ENCODE measurements around the gene KIRREL3.

KIRREL3 gene

DNA sequence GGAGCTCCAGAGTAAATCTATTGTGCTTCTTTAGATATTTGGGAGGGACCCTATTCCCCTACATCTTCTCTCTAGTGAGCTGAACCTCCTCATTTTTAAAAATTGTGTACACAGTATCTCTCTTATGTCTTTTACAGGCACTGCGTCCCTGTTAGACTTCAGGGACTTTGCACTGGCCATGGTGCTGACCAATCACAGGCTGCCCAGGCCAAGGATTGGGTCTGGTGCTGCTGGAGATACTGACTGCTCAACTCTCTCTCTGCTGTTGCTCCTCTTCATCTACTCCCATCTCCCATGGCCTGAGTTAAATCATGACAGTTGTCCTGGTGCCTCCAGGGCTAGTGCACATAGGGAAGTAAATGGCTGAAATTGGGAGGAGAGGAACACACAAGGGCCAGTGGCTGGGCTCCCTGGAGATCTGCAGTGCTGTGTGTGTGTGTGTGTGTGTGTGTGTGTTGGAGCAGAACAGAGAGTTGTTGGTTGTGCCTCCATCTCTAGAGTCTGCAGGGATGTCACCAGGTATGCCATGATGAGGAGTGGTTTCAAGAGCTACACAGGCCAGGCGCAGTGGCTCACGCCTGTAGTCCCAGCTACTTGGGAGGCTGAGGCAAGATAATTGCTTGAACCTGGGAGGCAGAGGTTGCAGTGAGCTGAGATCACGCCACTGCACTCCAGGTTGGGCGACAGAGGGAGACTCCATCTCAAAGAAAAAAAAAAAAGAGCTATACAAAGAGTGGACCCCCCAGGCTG, 489.8 kb downstream of the KIRREL3 start:
- DNase-seq (ENCODE audit: low spot score) = no peak

DNA sequence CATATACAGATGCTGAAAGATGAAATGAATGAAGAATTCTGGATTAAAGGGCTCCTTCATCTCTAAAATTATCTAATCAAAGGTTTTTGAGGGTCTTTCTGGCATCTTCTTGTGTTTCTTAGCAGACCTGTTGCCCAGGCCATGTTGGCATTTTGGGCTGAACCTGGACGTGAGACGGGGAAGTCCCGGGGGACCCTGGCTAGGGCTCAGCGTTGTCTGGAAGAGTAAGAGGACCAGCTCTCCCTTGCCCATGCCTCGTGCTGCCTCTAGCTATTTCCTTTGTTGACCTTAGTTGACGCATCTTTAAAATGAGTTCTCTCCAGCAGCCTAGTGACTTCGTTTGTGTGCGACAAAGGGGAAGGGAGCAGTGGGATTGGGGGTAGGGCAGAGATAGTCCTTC, 492.9 kb downstream of the KIRREL3 start:
- no peak for DNase-seq (ENCODE audit: low spot score)

DNA sequence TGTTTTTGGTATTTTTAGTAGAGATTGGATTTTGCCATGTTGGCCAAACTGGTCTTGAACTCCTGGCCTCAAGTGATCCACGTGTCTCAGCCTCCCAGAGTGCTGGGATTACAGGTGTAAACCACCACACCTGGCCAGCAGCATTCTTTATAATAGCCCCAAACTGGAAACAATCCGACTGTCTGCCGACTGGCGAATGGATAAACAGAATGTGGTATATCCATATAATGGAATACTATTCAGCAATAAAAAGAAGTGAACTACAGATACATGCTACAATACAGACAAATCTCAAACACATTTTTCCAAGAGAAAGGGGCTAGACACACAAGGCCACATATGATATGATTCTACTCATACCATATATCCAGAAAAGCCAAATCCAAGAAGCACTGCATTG, 493.8 kb downstream of the KIRREL3 start:
- DNase-seq (ENCODE audit: low spot score) = no peak

DNA sequence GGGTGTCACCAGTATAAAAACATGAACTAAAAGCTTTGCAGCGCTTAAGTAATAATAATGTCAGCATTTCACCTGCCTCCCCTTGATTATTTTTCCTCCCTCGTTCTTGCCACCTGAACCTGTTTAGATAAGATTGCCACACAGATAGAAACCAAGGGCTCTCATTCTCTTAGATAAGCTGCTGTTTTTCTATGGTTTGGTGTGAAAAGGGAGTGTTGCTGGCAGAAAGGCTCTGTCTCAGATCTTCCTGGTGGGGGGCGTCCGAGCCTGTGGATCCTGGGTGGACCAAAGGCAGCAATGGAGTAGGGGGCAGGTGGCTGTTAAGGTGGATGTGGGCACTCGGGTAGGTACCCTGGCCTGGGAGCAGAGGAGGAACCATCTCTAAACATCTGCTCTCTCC, 497.6 kb downstream of the KIRREL3 start:
- DNase-seq (ENCODE audit: low spot score) = no peak

DNA sequence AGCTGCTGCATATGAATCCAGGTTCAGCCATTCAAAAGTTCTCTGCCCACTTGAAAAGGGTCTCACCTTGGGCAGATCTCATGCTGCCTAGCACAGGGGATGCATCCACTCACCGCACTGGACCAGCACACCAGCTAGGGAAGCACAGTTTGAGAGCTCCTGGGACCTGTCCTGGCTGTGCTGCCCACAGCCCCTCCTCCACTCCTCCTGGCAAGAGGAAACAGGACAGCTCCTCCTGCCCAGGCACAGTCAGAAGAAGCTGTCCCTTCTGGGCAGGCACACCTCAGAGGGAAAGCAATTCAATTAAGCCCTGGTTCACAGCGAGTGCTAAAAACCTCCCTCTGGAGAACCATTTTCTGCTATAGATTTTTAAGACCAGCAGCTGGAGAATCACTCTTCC, 498.4 kb downstream of the KIRREL3 start:
- DNase-seq (ENCODE audit: low spot score) = no peak

DNA sequence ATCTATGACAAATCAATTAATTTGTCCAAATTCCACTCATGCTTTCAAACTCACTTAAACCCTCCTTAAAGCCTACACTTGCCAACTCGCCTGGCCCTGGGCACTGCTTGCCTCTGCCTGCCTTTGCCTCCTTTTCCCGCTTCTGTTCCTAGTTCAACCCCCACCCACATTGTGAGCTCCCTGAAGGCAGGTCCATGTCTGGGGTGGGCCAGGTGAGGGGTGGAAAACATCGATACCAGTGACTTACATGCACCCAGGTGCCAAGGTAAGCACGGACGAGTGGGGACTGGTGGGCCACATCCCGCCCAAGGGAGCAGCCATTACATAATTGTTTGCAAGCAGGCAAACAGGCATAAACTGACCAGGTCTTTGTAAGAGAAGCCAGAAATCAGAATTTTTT, 498.9 kb downstream of the KIRREL3 start:
- no peak for DNase-seq (ENCODE audit: low spot score)

DNA sequence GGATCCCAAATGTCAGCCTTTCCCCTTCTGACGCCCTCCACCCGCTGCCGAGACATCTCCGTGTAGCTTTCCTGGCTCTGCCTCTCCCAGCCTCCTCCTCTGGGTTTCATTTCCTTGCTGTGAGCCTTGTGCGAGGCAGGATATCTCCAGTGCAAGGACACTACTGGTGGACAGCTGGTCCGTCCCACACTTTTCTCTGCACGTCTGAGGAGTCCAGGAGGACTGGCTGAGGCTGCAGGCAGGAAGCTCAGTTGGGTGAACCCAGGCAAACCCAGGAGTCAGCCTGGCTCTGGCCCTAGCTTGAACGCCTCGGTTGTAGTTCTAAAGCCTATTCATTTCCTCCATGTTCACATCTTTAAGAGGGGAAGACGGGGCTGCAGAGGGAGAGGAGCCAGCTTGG, 499.6 kb downstream of the KIRREL3 start:
- DNase-seq (ENCODE audit: low spot score) = no peak

DNA sequence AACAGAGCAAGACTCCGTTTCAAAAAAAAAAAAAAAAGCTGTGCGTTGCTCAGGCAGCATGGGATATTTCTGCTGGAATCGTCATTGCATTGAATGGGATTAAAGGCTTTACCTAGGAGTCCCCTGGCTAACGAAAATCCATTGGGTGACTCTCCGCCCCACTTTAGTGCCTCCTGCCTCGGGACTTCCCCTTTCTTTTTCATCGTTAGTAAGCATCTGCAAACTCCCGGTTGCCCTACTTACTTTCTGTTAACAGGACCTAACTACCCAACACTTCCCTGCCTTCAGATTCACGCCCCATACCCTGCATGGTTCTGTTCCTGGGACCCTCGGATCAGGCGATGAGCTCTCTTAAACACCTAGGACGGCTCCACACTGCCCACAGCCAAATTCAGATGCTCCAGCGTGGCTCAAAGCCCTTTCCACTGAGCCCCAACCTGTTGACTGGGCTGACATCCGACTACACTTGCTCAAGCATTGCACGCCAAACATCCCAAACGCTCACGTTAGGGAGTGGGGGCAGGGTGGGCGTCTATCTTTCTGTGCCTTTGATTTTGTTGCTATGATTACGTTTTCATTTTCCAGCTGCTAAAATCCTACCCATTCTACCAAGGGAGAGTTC, 501.3 kb downstream of the KIRREL3 start:
- no peak for DNase-seq (ENCODE audit: low spot score)

DNA sequence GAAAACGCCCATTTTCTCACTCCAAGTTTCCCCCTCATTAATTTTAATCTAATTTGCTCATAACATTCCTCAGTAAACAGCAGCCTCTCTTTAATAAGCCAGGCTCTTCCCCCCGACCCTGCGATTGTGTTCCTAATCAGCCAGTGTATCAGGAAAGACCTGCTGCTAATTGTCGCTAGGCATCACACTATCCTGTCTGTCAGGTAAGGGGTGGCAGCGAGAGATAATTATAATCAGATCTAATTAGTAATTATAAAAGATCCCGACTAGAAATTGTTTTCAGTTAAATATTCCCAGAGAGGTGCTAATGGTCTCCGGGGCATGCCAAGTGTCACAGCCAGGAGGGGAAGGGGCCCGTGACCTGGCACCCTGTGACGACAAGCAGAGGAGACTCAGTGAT, 502.3 kb downstream of the KIRREL3 start:
- DNase-seq (ENCODE audit: low spot score) = no peak

DNA sequence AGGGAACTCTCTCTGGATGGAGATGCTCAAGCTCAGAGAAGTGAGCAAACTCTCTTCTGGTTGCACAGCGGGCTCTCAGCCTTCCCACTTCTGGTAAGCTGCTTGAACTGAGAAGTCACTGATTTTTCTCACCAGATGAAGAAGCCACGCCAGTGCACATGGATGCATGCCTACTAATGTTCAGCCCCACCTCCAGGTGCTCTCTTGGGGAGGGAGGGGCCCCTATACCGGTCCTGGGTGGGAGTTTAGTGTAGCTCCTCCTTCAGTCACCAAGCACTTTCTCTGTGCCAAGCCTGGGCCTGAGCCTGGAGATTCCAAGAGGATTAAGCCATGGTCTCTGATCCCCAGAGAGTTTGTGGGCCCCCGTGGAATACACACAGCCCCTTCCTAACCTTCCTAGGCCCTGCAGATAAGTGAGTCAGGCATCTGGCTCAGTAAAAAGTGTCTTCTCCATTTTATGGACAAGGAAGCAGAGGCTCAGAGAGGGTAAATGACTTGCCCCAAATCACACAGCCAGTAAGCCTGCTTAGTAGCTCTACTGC, 502.9 kb downstream of the KIRREL3 start:
- no peak for DNase-seq (ENCODE audit: low spot score)

DNA sequence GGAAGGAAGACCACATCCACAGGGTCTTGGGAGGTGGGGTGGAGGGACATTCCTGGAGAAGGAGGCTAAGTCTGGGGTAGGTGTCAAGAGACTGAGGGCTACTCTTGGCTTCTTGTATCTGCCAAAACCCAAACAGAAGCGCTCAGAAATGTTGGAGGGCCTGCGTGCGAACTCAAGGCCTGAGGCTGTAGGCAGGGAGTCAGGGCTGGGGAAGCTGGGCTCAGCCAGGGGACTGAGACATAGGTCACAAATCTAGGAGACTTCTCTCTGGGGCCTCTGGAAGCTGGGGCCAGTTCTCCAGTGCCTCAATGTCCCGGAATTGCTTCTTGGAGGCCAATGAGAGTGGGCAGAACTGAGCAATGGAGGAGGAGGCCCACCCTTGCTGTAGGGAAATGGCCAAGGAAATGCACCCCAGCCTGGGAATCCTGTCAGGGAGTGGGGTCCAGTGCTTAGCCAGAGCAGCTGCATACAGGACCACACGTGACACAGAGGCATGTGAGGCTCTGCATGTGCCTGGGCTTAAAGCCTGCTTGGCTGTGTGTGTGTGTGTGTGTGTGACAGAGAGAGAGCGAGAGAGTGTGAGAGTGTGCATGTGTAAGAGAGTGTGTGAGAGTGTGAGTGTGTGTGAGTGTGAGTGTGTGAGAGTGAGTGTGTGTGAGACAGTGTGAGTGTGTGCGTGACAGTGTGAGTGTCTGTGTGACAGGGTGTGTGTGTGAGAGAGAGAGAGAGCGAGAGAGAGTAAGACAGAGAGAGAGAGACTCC, 503.8 kb downstream of the KIRREL3 start:
- no peak for DNase-seq (ENCODE audit: low spot score)

DNA sequence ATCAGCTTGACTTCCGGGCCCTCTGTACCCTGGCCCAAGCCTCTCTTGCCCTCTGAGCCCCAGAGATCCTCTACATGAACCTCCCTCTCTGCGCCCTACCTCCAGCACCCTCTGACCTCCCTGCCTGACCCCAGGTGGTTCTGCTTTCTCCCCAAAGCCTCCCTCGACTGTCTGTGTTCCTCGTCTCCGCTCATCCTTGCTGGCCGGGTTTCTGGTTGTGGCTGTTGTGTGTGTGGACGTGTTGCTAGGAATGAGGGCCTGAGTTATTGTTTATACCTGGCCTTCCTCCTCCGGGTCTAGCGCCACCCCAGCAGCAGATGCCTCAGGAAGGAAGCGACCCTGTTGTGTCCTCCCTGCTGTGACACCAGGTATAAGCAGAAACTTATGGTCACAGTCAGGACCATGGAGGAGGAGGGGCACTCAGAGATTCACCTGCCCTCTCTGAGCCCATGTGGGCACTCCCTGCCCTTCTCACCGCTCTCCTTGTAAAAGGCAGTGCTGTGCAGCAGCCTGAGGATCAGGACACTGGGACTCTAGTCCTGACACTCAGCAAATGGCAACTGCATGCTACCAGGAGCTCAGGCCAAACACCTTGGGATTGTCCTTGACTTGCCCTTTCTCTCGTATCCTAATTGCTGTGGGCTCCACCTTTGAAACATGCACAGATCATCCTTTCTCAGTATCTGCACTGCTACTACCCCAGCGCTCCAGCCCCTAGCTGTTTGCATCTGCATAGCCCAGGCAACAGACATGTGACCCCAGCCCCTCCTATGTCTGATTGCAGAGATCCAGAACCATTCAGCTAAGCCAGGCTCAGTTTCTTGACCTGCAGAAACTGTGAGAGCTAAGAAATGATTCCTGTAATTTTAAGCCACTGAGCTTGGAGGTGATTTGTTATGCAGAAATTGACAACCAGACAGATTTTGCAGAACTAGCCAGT, 505.0 kb downstream of the KIRREL3 start:
- DNase-seq (ENCODE audit: low spot score) = no peak

DNA sequence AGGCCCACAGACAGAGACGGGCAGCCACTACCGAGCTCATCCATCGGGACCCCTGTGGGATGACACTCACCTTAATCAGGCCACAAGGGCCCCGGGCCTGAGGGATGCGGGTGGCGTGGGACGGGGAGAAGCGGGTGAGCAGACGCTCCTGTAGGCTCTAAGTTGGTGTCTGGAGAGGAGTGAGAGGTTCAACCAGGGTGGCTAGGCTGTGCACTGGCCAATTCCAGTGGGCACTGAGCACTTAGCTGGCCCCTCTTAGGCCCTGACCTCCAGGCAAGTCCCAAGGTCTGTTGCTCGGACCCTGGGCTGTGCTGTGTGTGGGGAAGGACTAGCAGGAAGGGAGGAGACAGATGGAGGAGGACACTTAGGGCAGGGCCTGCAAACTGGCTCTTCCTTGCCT, 505.7 kb downstream of the KIRREL3 start:
- DNase-seq (ENCODE audit: low spot score) = no peak

DNA sequence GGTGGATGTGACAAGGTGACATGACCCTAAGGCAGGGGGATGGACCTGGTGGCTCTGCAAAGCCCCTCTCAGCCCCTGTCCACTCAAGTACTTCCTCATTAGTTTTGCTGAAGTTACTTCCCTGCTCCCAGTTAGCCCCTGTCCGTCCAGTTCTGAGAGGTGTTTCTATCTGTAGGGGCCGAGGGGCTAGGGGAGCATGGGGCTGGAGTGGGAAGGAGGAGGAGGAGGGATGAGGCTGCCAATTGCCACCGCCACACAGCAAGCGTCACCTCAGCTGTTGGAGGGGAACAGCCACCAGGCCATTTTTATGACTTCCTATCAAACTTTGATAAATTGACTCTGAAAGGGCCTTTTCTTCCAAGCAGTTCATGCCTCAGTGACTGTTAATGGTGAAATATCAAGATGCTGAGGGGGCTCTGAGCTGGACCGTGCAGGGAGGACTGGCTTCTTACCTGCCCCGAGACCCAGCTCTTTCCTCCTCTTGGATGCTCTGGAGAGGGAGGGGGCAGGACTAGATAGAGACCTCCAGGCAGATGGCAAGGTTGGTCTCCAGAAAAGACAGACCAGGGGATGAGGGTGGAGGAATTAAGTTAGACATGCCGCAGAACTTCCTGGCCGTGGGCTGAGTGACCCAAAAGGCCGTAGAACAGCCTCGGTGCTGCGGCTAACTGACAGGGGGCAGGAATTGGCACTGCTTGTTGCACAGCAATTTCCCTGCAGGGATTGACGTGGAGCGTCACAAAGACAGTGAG, 508.1 kb downstream of the KIRREL3 start:
- DNase-seq (ENCODE audit: low spot score) = no peak

DNA sequence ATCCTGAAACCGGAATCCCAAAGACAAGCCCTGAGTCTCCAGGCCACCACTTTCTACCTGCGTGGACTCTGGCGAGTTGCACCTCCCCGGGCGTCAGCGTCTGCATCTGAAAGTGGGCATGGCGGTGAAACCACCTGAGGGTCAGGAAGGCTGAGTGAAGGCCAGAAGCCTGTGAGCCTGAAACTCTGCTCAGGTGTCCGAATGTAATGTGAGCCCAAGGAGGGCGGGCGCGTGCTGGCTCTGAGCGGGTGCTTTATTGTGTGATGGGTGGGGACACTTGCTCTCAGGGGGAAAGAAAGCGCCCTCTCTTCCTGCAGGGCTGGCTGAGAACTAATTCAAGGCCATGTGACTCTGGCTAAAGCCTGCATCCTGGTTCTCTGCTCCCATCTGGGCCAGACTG, 509.5 kb downstream of the KIRREL3 start:
- no peak for DNase-seq (ENCODE audit: low spot score)

DNA sequence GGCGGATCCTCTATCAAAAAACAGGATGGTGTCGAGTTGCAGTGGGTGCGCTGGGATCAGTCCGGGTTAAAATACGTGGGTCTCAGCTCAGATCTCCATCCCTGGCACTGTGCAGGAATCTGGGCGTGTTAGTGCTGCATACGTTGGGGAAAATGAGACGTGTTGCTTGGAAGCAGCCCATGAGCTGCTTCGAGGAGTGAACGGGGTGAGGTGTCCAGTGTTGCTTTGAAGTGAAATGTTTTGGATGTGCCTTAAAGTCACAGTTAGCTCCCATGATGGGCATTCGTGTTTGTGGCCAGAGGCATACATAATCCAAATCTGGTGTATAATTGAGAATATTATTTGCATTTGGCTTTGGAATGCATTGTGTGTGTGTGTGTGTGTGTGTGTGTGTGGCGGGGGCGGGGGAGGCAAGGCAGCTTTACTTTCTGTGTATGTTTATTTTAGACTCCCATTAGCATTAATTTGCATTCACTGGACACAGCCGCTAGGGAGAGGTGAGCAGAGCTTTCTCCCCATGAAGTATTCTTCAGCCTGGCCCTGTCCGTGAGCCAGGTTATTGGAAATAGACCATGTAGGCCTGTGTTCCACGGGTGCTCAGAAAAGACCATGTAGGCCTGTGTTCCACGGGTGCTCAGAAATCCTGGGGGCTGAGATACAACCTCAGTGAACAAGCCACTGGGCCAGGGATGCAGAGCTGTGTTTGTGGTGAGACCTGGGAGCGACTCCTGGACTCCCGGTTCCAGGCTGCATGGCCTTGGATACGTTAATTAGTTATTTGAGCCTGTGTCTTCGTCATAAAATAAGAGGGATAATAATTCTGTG, 510.5 kb downstream of the KIRREL3 start:
- no peak for DNase-seq (ENCODE audit: low spot score)

DNA sequence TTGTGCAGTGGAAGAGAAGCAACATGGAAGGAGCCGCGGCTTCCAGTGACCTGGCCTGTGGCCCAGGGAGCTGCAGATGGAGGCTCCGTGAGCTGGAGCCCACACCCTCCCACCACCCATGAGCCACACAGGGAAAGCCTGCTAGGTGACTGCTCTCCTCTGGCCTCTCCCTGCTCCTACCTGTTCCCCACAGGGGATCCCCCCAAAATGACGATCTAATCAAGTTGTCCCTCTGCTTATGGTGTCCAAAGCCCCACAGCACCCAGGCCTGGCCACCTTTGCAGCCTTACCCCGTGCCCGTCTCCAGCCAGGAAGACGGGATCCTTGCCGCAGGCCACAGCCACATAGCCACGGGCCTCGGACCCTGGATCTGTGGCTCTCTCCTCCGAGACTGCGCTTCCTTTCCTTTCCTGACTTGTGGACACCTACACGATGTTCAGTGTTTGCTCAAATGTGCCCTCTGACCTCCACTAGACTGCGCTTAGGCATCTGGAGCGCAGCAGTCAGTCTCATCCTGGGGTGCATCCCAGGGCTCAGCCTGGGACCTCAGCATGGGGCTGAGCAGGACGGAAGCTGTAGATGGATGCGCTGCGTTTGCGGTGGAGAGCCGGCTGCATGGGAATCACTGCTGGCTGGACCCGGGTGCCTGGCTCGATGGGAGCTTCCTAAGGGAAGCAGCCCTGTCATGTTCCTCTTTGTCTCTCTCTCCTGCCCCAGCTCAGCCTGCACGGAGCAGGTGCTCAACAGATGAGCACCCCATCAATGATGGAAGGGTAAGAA, 511.8 kb downstream of the KIRREL3 start:
- DNase-seq (ENCODE audit: low spot score) = no peak

DNA sequence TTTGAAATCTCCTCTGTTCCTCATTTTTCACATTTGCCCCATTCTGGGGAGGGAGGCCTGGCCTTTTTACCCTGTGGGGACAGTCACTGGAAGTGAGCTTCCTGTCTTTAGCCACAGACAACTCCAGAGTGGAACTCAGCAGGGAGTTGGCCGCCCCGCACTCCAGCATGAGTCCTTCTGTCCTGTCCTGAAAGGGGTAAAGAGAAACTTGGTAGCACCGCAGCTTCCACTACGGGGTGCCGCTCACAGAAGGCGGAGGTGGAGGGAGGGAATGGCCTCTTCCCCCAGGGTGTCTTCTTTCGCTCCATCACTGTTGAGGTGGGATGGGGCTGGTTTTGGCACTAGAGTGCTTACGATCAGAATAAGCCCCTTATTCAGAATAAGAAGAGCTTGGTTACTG, 512.9 kb downstream of the KIRREL3 start:
- DNase-seq (ENCODE audit: low spot score) = no peak

DNA sequence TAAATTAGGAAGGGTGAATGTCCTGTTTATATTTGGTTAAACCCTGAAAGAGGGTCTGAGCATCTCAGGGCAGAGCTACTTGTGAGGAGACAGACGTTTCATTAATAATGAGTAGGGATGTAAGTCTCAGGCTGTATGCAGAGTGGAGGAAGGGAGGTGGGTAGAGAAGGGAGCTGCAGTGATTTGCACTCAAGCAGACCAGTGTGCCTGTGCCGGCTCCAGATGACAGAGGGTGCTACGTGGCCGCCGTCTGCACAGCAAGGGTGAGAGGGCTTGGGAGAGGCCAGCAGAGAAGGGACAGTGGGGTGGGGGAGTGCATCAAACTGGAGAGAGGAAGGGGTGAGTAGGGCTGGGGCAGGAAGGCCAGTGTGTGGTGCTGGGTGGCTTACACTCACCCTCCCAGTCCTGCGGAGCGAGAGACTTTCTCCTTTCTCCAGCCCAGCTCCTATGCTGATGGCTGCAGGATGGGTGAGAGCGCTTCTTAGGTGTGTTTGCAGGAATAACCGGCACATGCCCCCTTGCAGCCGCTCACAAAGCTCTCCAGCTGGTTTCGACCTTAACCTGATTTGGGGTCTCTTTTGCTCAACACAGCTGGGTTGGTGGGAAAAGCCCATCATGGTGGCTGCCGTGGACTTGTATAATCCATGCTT, 514.5 kb downstream of the KIRREL3 start:
- DNase-seq (ENCODE audit: low spot score) = no peak

All from GM03348 (cell line).